GM19452 (cell line): Measurements from ENCODE around the gene IRAK4.
A peak's percentile ranks its signal among the peaks of the same experiment; 100 is the strongest.

Experiments
- ATAC-seq: cut with Tn5 transposase; IDR thresholded peaks from one replicate; pipeline ENCODE4 v1.9.1; 2021; ENCODE audit not compliant: unreplicated experiment

IRAK4 gene

DNA sequence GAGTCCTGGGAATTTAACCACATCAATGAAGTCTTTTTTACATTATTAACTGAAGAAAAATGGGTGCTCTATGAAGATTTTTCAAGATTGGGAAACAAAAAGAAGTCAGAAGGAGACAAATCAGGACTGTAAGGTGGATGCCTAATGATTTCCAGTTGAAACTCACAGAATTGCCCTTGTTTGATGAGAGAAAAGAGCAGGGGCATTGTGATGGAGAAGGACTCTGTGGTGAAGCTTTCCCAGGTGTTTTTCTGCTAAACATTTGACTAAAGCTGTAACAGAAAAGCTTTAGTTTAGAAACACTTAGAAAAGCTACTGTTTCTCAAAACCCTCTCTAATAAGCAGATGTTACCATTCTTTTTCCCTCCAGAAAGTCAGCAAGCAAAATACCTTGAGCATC, 5.8 kb downstream of the IRAK4 start:
- no peak for ATAC-seq

DNA sequence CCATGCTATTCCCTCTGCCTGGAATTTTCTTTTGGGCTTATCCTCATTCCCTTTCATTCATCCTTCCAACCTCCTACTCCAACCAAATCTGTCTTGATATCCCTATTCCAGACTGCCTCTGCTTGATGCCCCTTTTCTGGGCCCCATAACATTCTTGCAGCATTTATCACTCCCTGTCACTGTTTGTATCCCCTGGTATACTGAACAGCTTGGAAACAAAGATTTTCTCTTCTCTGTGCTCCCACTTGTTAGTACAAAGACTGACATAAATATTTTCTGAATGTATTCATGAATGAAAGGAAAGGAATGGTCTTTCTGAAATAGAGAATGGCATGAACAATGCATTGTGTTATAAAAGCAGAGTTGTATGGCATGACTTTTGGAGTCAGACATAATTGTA, 7.5 kb downstream of the IRAK4 start:
- no peak for ATAC-seq

DNA sequence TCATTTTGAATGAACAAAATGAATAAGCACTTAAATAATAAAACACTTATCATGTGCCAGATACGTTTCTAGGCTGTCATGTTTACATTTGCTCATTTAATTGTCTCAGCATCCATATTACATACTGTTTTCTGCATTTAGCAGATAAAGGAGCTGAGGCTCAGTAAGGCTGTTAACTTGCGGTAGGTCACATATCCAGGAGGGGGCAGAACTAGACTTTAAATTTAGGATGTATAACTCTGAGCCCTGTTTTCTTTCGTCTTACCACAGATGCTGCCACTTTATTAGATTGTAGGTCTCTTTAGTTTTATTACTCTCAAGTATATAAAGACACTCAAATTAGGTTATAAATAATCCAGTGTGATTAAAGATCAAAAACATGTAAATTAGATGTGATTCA, 17.7 kb downstream of the IRAK4 start:
- ATAC-seq = no peak

GRCh38 chr12:43786899-43787693, 28.3 kb downstream of the IRAK4 start:
- ATAC-seq = no peak

DNA sequence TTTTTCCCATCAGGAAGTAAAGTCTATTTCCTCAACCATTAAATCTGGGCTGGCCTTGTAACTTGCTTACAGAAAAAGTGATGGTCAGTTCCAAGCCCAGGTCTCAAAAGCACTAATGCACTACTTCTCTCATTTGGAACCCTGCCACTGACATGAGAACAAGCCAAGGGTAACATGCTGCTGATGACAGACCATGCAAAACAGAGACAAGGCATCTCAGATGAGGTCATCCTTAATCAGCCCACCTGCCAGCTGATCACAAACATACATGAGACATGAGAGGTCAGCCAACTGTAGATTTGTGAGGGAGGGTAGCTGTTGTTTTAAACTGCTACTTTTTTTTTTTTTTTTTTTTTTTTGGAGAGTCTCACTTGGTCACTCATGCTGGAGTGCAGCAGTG, 31.2 kb downstream of the IRAK4 start:
- ATAC-seq = no peak

GRCh38 chr12:43795716-43796280, 37.0 kb downstream of the IRAK4 start:
- no peak for ATAC-seq

- ATAC-seq = no peak
Measured at GRCh38 chr12:43797561-43798217, 38.9 kb downstream of the IRAK4 start.

DNA sequence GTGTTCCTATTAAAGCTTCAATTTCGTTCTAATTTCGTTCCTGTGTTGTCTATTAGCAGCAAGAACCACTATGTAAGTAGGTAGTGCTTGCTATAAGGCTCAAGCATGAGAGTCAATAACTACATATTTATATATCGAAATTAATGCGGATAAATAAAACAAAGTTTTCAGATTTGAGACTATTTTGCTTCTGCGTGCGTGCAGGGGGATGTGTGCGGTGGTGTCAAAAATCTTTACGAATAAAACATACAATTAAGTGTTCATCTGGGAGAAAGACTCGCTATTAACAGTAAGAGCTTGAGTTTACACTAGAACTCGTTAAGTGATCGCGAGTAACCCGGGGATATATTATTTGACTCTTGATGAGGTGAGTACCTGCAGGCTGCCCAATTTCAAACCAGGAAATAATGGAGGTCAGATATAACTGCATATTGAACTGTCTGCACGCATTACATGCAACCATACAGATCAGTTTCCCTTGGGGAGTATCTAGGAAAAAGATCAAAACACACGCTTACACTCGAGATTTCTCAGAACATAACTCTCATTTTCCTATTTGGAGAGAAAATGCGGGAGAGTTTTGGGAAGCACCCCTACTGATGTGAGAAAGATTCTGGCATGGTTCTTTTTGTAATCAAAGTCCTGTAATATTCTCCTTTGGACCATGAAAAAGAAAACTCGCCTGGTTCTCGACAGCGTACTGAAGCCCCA, 46.6 kb downstream of the IRAK4 start:
- ATAC-seq = no peak

GRCh38 chr12:43805860-43806736, 47.3 kb downstream of the IRAK4 start, which contains the start of gene TWF1:
Gene TWF1 (minus strand): TSS chr12:43806317. CDS start chr12:43806245, 72 bp downstream.
- peak; percentile 98 for ATAC-seq

DNA sequence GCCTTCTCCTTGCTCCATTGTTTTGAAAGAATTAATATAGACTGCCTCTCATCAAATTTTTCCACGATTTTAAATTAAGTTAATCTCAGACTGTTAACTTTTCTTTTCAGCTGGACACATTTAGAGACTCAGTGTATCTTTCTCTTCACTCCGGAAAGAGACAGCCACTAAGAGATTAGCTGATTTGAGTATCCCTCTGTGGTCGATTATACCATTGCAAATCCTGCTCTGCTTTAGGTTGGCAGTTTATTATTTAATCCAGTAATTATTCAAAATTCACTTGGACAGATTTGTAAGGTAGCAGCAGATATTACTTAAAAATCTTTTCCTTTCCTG, 48.0 kb downstream of the IRAK4 start:
- no peak for ATAC-seq

DNA sequence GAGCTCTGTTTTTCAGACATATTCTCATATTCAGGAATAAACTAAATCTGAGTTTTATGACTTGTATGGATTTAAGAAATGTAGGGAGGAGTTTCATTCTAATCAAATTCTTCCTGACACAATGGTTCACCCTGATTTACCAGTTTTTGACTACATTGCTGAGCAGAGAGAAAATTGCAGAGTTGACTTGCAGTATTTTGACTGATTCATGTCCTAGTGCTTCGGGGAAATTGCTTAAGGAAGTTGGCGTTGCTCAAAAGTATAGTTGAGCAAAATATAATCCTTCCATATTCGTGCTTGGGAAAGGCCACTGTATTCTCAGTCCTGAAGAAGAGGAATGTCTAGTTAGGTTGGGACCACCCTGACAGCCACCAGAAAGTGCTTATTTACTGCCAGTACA, 48.6 kb downstream of the IRAK4 start:
- no peak for ATAC-seq

GRCh38 chr12:43812057-43812456, 53.3 kb downstream of the IRAK4 start:
- ATAC-seq = no peak

DNA sequence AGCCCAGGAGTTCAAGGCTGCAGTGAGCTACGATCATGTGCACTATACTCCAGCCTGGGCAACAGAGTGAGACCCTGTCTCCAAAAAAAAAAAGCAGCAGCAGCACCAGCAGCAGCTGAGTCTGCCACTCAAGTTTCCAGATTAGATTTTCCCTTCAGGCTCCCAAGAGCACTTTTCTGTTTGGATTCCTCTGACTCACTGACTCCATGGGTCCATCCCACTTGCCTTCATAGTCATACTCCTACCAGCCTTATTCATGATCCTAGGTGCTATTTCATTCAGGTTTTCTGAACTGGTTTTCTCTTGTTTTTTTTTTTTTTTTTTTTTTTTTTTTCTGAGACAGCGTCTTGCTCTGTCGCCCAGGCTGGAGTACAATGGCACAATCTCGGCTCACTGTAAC, 54.2 kb downstream of the IRAK4 start:
- ATAC-seq = no peak

DNA sequence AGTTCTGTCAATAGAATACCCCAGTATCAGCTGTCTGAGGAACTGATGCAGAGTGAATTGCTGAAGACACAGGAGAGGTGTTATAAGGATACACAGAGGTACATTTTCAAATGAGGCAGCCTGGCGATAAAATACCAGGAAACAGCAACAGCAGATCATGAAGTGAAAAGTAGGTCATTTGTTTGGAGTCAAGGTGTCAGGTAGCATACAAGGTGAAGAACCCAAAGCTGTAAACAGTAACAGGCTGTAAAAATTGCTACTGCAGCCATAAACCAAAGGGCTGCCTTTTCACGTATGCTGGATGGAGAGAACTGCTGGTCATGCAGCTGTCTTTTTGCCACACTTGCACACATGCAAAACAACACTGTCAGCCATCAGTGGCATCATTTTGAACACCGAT, 56.7 kb downstream of the IRAK4 start:
- ATAC-seq = no peak

GRCh38 chr12:43816168-43816567, 57.4 kb downstream of the IRAK4 start:
- ATAC-seq = no peak

- ATAC-seq = no peak
Measured at GRCh38 chr12:43824207-43824775, 65.5 kb downstream of the IRAK4 start.

- ATAC-seq = no peak
Measured at GRCh38 chr12:43826681-43827080, 67.9 kb downstream of the IRAK4 start.

GRCh38 chr12:43827093-43827492, 68.3 kb downstream of the IRAK4 start:
- no peak for ATAC-seq

DNA sequence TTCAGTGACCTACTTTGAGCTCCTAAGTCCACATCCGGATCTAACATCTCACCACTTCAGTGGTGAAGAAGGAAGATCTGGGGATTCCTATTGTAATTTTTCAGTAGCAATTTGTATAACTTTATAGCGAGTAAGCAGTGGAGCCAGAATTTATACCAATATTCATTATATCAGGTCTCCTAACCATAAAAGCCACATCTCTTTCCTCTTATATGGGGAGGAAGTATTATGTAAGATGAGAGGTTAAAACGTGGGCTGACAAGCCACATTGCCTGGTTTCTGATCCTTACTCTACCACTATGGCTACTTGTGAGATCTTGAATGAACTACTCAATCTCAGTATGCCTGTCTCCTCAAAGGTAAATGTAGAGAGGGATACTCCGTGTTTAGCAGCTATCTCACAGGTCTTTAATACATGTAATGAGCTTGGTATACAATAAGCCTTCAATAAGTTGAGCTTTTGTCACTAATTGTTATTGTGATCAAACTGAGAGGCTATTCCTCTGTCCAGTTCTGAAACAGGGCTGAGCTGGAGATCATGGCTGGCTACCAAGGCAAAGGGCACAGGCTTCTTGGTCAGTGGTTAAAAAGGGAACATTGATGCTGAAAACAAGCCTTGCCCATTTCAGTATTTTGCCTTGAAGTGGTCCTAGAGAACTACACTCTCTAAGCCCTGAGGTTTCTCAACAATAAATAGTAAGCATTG, 73.9 kb downstream of the IRAK4 start:
- ATAC-seq = no peak

GRCh38 chr12:43835264-43835655, 76.5 kb downstream of the IRAK4 start:
- peak; percentile 1 for ATAC-seq
